Keratinocyte (primary cell): ENCODE data around the gene ZFP62. TPM values are rescaled to one million over a fixed set of nuclear protein-coding genes. Genes with fewer than 3 reads are reported as not detected.

Experiments used
- DNase-seq: peaks from one replicate; pipeline ENCODE4 v3.0.0-alpha.2; 2011; ENCODE audit warnings: low read depth, missing footprints, low spot score
- FAIRE-seq: peaks from 2 replicates; lab custom pipeline; 2011; peaks lifted over from hg19 to GRCh38; lab: Jason Lieb, UNC
- H2AFZ ChIP-seq: 2 replicates; pipeline ENCODE4 v1.6.0; 2012; ENCODE audit warnings: low read length, control low read depth, inconsistent platforms; ENCODE audit not compliant: control insufficient read depth
- H3K27ac ChIP-seq: 2 replicates; pipeline ENCODE4 v1.5.1; 2011; ENCODE audit warnings: low read length; ENCODE audit not compliant: control insufficient read depth, insufficient read depth
- H3K27me3 ChIP-seq: 3 replicates; pipeline ENCODE4 v1.6.0; 2011; ENCODE audit warnings: low read length; ENCODE audit not compliant: control insufficient read depth, insufficient read depth; ENCODE audit errors: extremely low read depth
- H3K36me3 ChIP-seq, 2 experiments: 2 replicates in 1 of 2; 3 replicates in 1 of 2; pipeline ENCODE4 v1.5.1; 2011; ENCODE audit warnings: low read length in 2 of 2, mild to moderate bottlenecking in 1 of 2; ENCODE audit not compliant: control insufficient read depth in 2 of 2, insufficient read depth in 2 of 2; ENCODE audit errors: extremely low read depth in 1 of 2
- H3K4me1 ChIP-seq: 3 replicates; pipeline ENCODE4 v1.5.1; 2011; ENCODE audit warnings: low read length; ENCODE audit not compliant: control insufficient read depth, insufficient read depth; ENCODE audit errors: extremely low read depth
- H3K4me2 ChIP-seq: 3 replicates; pipeline ENCODE4 v1.6.0; 2011; ENCODE audit warnings: low read depth, low read length; ENCODE audit not compliant: control insufficient read depth, insufficient read depth; ENCODE audit errors: extremely low read depth
- H3K4me3 ChIP-seq, 3 experiments: fragments of 200-600 bp in 1 of 3; sonication (generic) in 1 of 3; 2 replicates in 2 of 3; 3 replicates in 1 of 3; pipeline ENCODE4 v1.5.1; 2011 to 2016; ENCODE audit warnings: low read length in 3 of 3, mild to moderate bottlenecking in 3 of 3, control low read depth in 2 of 3, inconsistent platforms in 1 of 3, low read depth in 1 of 3, mixed read lengths in 1 of 3, mixed run types in 1 of 3, moderate library complexity in 1 of 3; ENCODE audit not compliant: control insufficient read depth in 2 of 3, insufficient read depth in 2 of 3; ENCODE audit errors: extremely low read depth in 1 of 3
- H3K79me2 ChIP-seq: 2 replicates; pipeline ENCODE4 v1.6.0; 2012; ENCODE audit warnings: low read length; ENCODE audit not compliant: control insufficient read depth, insufficient read depth
- H3K9ac ChIP-seq: 3 replicates; pipeline ENCODE4 v1.6.0; 2011; ENCODE audit warnings: low read length; ENCODE audit not compliant: control insufficient read depth, insufficient read depth; ENCODE audit errors: extremely low read depth
- H3K9me1 ChIP-seq: 3 replicates; pipeline ENCODE4 v1.6.0; 2011; ENCODE audit warnings: low read length; ENCODE audit not compliant: control insufficient read depth, insufficient read depth; ENCODE audit errors: extremely low read depth
- H3K9me3 ChIP-seq: 2 replicates; pipeline ENCODE4 v1.5.1; 2012; ENCODE audit warnings: low read depth, low read length; ENCODE audit not compliant: control insufficient read depth
- H4K20me1 ChIP-seq: 3 replicates; pipeline ENCODE4 v1.6.0; 2011; ENCODE audit warnings: low read length; ENCODE audit not compliant: control insufficient read depth, insufficient read depth; ENCODE audit errors: extremely low read depth
- EZH2 ChIP-seq: IDR thresholded peaks from one replicate; pipeline ENCODE4 v1.6.1; 2012; ENCODE audit warnings: inconsistent platforms, mild to moderate bottlenecking, low read length, moderate library complexity
- dilution Hi-C: fragments of 300-500 bp; cut with MboI; formaldehyde crosslinking; loops from one replicate; pipeline ENCODE4 v1.7.0; 2020; ENCODE audit warnings: low sequenced_read_pairs; ENCODE audit not compliant: extremely low pct_ligation_motif_present
- polyA plus RNA-seq, 5 experiments: library from polyadenylated mRNA; depleted of rRNA in 3 of 5; stranded (reverse) in 3 of 5; stranded (forward) in 1 of 5; unstranded in 1 of 5; fragments of >200 nt; gene quantifications; 1 replicate in 1 of 5; 2 replicates in 3 of 5; 3 replicates in 1 of 5; pipeline versions ENCODE4 v1.2.1 to v1.2.3, GENCODE V29; 2011 to 2012; ENCODE audit warnings: missing spikeins in 2 of 5, low read depth in 1 of 5, low replicate concordance in 1 of 5
- TF ChIP-seq, protein P1 (sequence below), 3 experiments: IDR thresholded peaks in 1 of 3; conservative IDR thresholded peaks in 1 of 3; optimal IDR thresholded peaks in 1 of 3; 2 replicates in 2 of 3; 3 replicates in 1 of 3; pipeline versions ENCODE3 to v1.5.1; 2011; ENCODE audit warnings: low read length in 3 of 3, mild to moderate bottlenecking in 3 of 3, moderate library complexity in 2 of 3, control low read depth in 1 of 3, inconsistent platforms in 1 of 3; ENCODE audit not compliant: insufficient read depth in 2 of 3; ENCODE audit errors: extremely low read depth in 1 of 3

The ZFP62 gene
- polyA plus RNA-seq, 1 donor (not counting 4 experiments of a cell fraction or from before 2014, with no cell fraction given): 21.5 TPM

DNA sequence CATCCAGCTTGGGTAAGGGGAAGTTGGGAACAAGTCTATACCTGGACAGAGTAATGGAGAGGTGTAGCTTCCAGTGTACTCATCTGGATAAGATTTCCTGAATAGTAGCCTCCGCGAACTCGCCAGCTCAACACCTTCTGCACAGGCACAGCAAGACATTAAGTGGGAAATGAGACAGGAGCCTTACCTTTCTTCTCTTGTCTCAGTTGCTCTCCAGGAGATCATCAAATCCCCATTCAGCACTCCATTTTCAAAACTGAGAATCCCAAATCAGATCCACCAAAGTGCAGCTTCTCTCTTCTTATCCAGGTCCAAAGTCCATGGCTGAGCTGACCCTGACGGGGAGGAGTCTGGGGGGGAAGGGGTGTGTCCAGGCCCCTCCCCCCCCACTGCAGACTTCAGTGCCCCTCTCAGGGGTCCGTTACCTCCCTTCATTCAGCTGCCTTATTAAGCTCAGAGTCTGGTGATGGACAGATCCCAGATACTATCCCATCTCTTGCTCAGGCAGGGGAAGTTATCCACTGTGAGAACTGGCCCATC is 52.5 kb downstream of the ZFP62 start:
- peaks cover 56% of the 10 kb centered on the region for H3K4me1 ChIP-seq
- TF ChIP-seq, protein P1, sequence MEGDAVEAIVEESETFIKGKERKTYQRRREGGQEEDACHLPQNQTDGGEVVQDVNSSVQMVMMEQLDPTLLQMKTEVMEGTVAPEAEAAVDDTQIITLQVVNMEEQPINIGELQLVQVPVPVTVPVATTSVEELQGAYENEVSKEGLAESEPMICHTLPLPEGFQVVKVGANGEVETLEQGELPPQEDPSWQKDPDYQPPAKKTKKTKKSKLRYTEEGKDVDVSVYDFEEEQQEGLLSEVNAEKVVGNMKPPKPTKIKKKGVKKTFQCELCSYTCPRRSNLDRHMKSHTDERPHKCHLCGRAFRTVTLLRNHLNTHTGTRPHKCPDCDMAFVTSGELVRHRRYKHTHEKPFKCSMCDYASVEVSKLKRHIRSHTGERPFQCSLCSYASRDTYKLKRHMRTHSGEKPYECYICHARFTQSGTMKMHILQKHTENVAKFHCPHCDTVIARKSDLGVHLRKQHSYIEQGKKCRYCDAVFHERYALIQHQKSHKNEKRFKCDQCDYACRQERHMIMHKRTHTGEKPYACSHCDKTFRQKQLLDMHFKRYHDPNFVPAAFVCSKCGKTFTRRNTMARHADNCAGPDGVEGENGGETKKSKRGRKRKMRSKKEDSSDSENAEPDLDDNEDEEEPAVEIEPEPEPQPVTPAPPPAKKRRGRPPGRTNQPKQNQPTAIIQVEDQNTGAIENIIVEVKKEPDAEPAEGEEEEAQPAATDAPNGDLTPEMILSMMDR (optimal IDR thresholded peaks at IDR 0.05 in 1 of 3, IDR thresholded peaks at IDR 0.05 in 1 of 3, conservative IDR thresholded peaks at IDR 0.05 in 1 of 3; ENCODE audit: extremely low read depth in 1 of 3, insufficient read depth in 2 of 3, low read length in 3 of 3): no peak
- no peak for TF ChIP-seq EZH2
- H3K79me2 ChIP-seq: peaks cover 23% of the 10 kb centered on the region
- DNase-seq (no peak), FAIRE-seq (no peak)
- H3K36me3 ChIP-seq: peaks cover 3 to 4% of the 10 kb centered on the region in 2 experiments
- H4K20me1 ChIP-seq: no peaks in the 10 kb centered on the region
- H2AFZ ChIP-seq: peak overlapping the region; percentile 6
- dilution Hi-C loops: no loop called here
- peak overlapping the region in 2 of 3 experiments; percentile 66 to 90 for H3K4me3 ChIP-seq
- no peaks in the 10 kb centered on the region for H3K27me3 ChIP-seq
- peak overlapping the region; percentile 83 for H3K4me2 ChIP-seq
- no peaks in the 10 kb centered on the region for H3K9me1 ChIP-seq
- H3K9ac ChIP-seq: peak overlapping the region; percentile 73
- peak overlapping the region; percentile 71 for H3K27ac ChIP-seq
- H3K9me3 ChIP-seq: no peaks in the 10 kb centered on the region

DNA sequence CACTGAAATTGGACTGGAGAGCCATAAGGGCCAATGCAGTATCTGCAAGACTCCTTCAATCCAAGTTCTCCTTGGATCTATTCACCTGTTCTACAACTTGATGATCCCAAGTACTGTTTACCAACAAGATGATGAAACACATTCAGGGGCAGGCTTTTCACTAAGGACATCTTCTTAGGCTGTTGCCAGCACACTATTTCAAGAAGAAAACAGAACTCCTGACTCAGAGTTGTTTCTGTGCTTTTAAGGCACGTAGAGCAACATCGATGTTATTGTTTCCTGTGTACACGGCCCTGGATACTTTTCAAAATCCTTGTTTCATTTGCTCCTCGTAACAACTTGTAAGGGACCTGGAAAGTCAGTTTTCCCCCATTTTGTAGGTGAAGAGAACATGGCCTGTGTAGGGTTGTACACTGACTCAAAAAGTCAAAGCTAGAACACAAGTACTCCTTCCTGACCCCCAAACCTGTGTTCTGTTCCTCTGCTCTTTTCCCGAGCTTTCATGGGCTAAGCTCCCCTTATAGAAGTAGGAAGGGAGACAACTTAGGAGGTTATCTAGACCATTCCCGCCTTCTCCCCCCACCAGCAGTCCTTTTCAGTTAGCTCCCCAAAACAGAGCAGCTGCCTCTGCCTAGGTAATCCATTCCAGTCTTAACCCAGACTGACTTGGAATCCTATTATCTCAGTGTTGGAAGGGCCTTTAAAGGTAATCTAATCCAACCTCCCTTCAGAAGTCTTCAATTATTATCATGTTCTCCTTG is 53.2 kb downstream of the ZFP62 start:
- peaks cover 62% of the 10 kb centered on the region for H3K4me1 ChIP-seq
- no peaks in the 10 kb centered on the region for H3K9me1 ChIP-seq
- H3K27me3 ChIP-seq: no peaks in the 10 kb centered on the region
- peak overlapping the region; percentile 83 for H3K4me2 ChIP-seq
- H3K9me3 ChIP-seq: no peaks in the 10 kb centered on the region
- FAIRE-seq (no peak), DNase-seq (no peak)
- TF ChIP-seq, protein P1 (optimal IDR thresholded peaks at IDR 0.05 in 1 of 3, IDR thresholded peaks at IDR 0.05 in 1 of 3, conservative IDR thresholded peaks at IDR 0.05 in 1 of 3; ENCODE audit: extremely low read depth in 1 of 3, insufficient read depth in 2 of 3, low read length in 3 of 3): no peak
- TF ChIP-seq EZH2: no peak
- peaks cover 3 to 4% of the 10 kb centered on the region in 2 experiments for H3K36me3 ChIP-seq
- peak overlapping the region in 2 of 3 experiments; percentile 66 to 90 for H3K4me3 ChIP-seq
- no peaks in the 10 kb centered on the region for H4K20me1 ChIP-seq
- H3K9ac ChIP-seq: peak overlapping the region; percentile 11
- dilution Hi-C loops: no loop called here
- H2AFZ ChIP-seq: peak overlapping the region; percentile 6
- H3K27ac ChIP-seq: peak overlapping the region; percentile 50
- peaks cover 23% of the 10 kb centered on the region for H3K79me2 ChIP-seq
